ENCODE results near the gene CHIC2.

CHIC2 gene

DNA sequence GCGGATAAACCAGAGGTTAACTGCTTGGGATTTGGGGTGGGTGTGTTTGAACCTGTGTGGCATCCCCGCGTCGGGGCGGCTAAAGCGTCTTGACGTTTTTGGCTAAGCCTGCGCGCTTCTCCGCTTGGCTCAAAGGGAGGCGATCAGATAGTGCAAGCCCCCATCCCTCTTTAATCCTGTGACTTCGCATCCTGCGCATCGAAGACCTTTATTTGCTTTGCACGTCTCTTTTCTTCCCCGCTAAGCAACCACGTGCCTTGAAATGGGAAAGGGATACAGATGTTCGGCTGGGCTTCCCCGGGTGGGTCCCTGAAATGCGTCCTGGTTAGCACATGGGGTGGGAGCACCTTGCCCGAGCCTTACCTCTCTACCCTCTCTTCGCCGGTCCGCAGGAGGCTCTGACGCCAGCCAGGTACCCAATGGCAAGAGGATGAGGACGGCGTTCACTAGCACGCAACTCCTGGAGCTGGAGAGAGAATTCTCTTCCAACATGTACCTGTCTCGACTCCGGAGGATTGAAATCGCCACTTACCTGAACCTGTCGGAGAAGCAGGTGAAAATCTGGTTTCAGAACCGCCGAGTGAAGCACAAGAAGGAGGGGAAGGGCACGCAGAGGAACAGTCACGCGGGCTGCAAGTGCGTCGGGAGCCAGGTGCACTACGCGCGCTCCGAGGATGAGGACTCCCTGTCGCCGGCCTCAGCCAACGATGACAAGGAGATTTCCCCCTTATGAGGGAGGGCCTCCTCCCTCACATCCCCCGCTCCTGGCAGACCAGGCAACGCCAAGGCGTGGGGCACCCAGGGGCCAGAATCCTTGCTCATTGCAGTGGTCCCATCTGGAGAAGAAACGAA lies 37.0 kb upstream of the CHIC2 start:
- Histone ChIP-seq H3K79me2 (ENCODE audit: low read length) (no peaks in the 10 kb centered on the region), H2AFZ (ENCODE audit: low read depth, low read length) (no peak overlapping the region), H3K36me3 (replicated peaks; ENCODE audit: low read depth, low read length) (no peaks in the 10 kb centered on the region), H3K27me3 (ENCODE audit: low read depth, low read length) (peaks cover 21% of the 10 kb centered on the region), H3K4me3 (ENCODE audit: low read length) (no peak overlapping the region), H3K27ac (ENCODE audit: low read length) (no peak overlapping the region), H3K4me1 (ENCODE audit: low read length) (peaks cover 12% of the 10 kb centered on the region), H3K9me3 (ENCODE audit: insufficient read depth, low read length) (no peaks in the 10 kb centered on the region), H4K20me1 (ENCODE audit: insufficient read depth, low read length) (no peaks in the 10 kb centered on the region), H3K4me2 (ENCODE audit: low read length) (no peak overlapping the region), H3K9ac (ENCODE audit: low read length) (no peak overlapping the region)
- TF ChIP-seq, protein P1, sequence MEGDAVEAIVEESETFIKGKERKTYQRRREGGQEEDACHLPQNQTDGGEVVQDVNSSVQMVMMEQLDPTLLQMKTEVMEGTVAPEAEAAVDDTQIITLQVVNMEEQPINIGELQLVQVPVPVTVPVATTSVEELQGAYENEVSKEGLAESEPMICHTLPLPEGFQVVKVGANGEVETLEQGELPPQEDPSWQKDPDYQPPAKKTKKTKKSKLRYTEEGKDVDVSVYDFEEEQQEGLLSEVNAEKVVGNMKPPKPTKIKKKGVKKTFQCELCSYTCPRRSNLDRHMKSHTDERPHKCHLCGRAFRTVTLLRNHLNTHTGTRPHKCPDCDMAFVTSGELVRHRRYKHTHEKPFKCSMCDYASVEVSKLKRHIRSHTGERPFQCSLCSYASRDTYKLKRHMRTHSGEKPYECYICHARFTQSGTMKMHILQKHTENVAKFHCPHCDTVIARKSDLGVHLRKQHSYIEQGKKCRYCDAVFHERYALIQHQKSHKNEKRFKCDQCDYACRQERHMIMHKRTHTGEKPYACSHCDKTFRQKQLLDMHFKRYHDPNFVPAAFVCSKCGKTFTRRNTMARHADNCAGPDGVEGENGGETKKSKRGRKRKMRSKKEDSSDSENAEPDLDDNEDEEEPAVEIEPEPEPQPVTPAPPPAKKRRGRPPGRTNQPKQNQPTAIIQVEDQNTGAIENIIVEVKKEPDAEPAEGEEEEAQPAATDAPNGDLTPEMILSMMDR (IDR thresholded peaks at IDR 0.05; ENCODE audit: low read depth, low read length) = no peak
- TF ChIP-seq EZH2phosphoT487 (IDR thresholded peaks at IDR 0.05; ENCODE audit: low read depth) = no peak

DNA sequence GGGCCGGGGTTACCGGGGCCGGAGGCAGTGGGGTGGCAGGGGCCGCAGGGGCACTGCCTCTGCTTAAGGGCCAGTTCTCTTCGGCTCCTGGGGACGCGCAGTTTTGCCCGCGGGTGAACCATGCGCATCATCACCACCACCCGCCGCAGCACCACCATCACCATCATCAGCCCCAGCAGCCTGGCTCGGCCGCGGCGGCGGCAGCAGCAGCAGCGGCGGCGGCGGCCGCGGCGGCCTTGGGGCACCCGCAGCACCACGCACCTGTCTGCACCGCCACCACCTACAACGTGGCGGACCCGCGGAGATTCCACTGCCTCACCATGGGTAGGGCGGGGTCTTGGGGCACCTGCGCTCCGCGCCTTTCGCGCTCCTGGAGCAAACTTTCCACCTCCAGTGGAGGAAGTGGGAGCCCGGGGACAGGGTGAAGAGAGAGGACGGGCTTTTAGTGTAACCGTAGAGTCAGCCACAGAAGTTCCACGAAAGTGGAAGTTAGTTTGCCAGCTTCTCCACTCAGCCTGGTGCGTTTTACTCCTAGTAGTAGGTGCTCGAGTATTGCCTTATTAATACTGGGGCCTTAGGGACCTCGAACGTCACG lies 36.3 kb upstream of the CHIC2 start:
- no peak overlapping the region for H3K4me3 ChIP-seq (ENCODE audit: low read length)
- TF ChIP-seq, protein P1 (IDR thresholded peaks at IDR 0.05; ENCODE audit: low read depth, low read length) = no peak
- no peak for TF ChIP-seq EZH2phosphoT487 (IDR thresholded peaks at IDR 0.05; ENCODE audit: low read depth)
- peaks cover 21% of the 10 kb centered on the region for H3K27me3 ChIP-seq (ENCODE audit: low read depth, low read length)
- no peak overlapping the region for H3K27ac ChIP-seq (ENCODE audit: low read length)
- no peak overlapping the region for H3K4me2 ChIP-seq (ENCODE audit: low read length)
- H3K9me3 ChIP-seq (ENCODE audit: insufficient read depth, low read length) = no peaks in the 10 kb centered on the region
- no peaks in the 10 kb centered on the region for H3K36me3 ChIP-seq (replicated peaks; ENCODE audit: low read depth, low read length)
- no peaks in the 10 kb centered on the region for H3K79me2 ChIP-seq (ENCODE audit: low read length)
- H4K20me1 ChIP-seq (ENCODE audit: insufficient read depth, low read length) = no peaks in the 10 kb centered on the region
- no peak overlapping the region for H3K9ac ChIP-seq (ENCODE audit: low read length)
- H2AFZ ChIP-seq (ENCODE audit: low read depth, low read length) = no peak overlapping the region
- peaks cover 12% of the 10 kb centered on the region for H3K4me1 ChIP-seq (ENCODE audit: low read length)

GRCh38 chr4:54099748-54100574 lies 35.6 kb upstream of the CHIC2 start, which contains the start of gene GSX2:
Gene GSX2 (plus strand): TSS chr4:54100163. CDS start chr4:54100345, 182 bp downstream.
- Histone ChIP-seq H3K36me3 (replicated peaks; ENCODE audit: low read depth, low read length) (no peaks in the 10 kb centered on the region), H3K27ac (ENCODE audit: low read length) (no peak within 1 kb of the TSS), H4K20me1 (ENCODE audit: insufficient read depth, low read length) (no peaks in the 10 kb centered on the region), H2AFZ (ENCODE audit: low read depth, low read length) (no peak within 1 kb of the TSS), H3K4me3 (ENCODE audit: low read length) (no peak within 1 kb of the TSS), H3K4me1 (ENCODE audit: low read length) (peaks cover 11% of the 10 kb centered on the region), H3K9ac (ENCODE audit: low read length) (no peak within 1 kb of the TSS), H3K4me2 (ENCODE audit: low read length) (no peak within 1 kb of the TSS), H3K27me3 (ENCODE audit: low read depth, low read length) (peaks cover 21% of the 10 kb centered on the region), H3K9me3 (ENCODE audit: insufficient read depth, low read length) (no peaks in the 10 kb centered on the region), H3K79me2 (ENCODE audit: low read length) (no peaks in the 10 kb centered on the region)
- TF ChIP-seq, protein P1 (IDR thresholded peaks at IDR 0.05; ENCODE audit: low read depth, low read length) = no peak
- TF ChIP-seq EZH2phosphoT487 (IDR thresholded peaks at IDR 0.05; ENCODE audit: low read depth) = no peak
